ENCODE measurements around the gene NMD3. TPM values are rescaled to one million over a fixed set of nuclear protein-coding genes. Genes with fewer than 3 reads are reported as not detected.
"Not testable (repeated sequence)": the region's sequence is repeated elsewhere in the genome, so short reads cannot be mapped to it uniquely, and the experiment has no call there.

The NMD3 gene
- polyA plus RNA-seq (2011; rRNA removed) (61.0 and 70.5 TPM in 2 replicates), polyA minus RNA-seq (2011; rRNA and poly(A)+ RNA removed) (62.8 and 76.1 TPM in 2 replicates)

DNA sequence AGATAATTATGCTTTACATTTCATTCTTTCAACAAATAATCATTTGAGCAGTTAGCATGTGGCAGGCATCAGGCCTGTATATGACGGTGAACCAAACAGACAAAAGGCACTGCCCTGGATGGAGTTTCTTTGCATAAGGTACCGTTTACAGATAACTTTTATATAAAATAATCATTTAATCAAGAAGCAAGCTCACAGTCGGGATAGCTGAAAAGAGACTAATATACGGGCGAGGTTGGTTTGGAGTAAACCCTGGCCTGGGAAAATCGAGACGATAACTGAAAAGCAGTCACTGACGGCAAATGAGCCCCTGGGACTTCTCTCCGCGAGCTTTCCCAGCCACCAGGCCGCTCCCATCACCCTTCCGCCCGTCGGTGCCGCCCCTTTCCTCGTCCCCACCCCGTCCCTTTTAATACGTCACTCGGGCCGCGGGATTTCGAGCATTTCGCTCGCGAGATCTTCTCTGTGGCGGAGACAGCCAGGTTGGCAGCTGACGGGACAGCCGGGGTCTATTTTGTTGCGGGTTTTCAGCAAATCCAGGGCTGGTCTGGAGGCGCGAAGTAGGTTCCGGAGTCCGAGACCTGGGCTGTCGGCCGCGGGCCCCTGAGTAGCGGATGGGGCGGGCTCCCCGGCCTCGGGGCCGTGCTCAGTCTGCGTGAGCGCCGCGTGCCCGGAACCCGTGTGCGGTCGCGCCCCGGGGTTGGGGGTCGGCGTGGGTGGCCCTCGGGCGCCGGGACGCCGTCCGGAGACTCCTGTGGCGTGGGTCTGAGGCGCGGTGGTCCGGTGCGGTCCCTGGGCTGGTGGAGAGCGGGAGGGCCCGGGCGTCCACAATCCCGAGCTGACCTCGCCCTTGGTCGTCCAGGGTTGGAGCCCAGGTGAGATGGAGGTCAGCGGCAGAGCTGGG lies at the start of gene NMD3:
NMD3 (plus strand) TSS at position 462 of the 904 bp plus-strand sequence. CDS start 703 bp downstream, outside the sequence.
- Histone ChIP-seq H3K9me3 (ENCODE audit: control insufficient read depth, insufficient read depth, low read length) (no peaks in the 10 kb centered on the region), H3K27ac (ENCODE audit: low read depth, low read length) (peak within 1 kb of the TSS; percentile 83), H3K27me3 (ENCODE audit: control insufficient read depth, insufficient read depth, low read length) (no peaks in the 10 kb centered on the region), H3K4me3 (ENCODE audit: low read depth, low read length) (peak within 1 kb of the TSS; percentile 89)
- ChIA-PET CTCF (interaction anchor here (1.3 kb wide), 1 partner anchor 54 kb away, joined by 11 read pairs; no protein-coding TSS in a partner anchor), POLR2A (interaction anchor here (0.5 to 0.9 kb wide), 7 partner anchors 9 to 146 kb away, joined by 3 to 4 read pairs (median 3); no protein-coding TSS in a partner anchor)
- DNase-seq (ENCODE audit: low read depth, low spot score), result peak; percentile 77
- TF ChIP-seq, protein P1, sequence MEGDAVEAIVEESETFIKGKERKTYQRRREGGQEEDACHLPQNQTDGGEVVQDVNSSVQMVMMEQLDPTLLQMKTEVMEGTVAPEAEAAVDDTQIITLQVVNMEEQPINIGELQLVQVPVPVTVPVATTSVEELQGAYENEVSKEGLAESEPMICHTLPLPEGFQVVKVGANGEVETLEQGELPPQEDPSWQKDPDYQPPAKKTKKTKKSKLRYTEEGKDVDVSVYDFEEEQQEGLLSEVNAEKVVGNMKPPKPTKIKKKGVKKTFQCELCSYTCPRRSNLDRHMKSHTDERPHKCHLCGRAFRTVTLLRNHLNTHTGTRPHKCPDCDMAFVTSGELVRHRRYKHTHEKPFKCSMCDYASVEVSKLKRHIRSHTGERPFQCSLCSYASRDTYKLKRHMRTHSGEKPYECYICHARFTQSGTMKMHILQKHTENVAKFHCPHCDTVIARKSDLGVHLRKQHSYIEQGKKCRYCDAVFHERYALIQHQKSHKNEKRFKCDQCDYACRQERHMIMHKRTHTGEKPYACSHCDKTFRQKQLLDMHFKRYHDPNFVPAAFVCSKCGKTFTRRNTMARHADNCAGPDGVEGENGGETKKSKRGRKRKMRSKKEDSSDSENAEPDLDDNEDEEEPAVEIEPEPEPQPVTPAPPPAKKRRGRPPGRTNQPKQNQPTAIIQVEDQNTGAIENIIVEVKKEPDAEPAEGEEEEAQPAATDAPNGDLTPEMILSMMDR (IDR thresholded peaks at IDR 0.05; ENCODE audit: low read depth, low read length), result no peak

DNA sequence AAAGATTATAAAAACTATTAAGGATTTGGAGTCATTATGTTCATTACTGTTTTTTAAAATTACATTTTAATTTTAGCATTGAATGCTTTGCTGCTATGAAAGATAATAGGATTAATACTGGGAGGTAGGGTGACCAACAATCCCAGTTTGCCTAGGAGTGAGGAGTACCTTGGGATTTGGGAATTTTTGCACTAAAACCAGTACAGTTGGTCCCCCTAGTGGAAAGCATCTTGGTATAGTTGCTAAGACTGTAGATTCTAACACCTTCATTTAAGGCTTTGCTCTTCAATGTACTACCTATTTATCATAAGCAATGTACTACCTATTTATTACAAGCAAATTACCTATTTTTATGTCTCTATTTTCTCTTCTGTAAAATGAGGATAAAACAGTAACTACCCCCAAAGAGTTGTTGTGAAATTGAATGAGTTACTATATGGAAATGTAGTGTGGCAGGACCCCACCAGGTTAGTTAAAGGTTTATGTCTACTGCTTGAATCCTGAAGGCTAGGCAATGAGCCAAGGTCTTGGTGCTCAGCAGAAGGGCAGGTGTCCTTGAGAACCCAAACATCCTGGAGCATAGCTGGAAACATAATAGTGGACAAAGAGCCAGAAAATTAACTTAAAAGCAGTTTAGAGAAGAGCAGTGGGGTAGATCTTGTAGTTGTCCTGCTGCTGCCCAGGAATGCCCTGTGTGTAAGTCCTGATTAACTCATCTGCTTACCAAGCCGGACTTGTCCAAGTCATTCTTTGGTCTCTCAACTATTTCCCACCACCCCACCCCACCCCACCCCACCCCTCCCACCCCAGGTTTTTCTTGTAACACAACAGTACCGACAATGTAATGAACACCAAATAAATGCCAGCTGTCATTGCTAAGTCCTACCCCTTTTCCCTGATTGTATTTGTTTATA lies 49.2 kb upstream of the NMD3 start:
- Histone ChIP-seq H3K9me3 (ENCODE audit: control insufficient read depth, insufficient read depth, low read length) (no peaks in the 10 kb centered on the region; the same call in 1 of the 2 replicates), H3K4me3 (ENCODE audit: low read depth, low read length) (no peak overlapping the region), H3K27ac (ENCODE audit: low read depth, low read length) (no peak overlapping the region), H3K27me3 (ENCODE audit: control insufficient read depth, insufficient read depth, low read length) (no peaks in the 10 kb centered on the region)
- POLR2A ChIA-PET, result no interaction called here
- TF ChIP-seq, protein P1 (IDR thresholded peaks at IDR 0.05; ENCODE audit: low read depth, low read length), result peak; percentile 21
- CTCF ChIA-PET, result no interaction called here
- DNase-seq (ENCODE audit: low read depth, low spot score), result no peak

DNA sequence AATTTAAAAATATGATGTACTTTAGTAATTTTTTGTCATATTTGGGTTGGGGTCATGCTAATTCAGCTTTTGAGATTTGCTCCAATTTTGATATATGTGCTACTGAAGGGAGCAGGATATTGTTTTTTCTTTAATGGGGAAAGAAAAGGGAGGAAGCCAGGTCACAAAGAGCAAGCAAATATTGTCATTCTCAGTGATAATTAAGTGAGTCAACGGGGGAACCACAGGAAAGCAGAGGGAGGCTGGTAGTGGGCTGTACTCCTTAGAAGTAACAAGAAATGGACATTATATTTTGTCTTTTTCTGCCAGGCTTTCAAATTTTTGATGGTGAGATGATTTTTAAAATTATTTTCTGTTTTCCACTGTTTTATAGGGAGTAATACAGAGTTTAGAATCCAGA lies 45.6 kb upstream of the NMD3 start:
- H3K27me3 ChIP-seq (ENCODE audit: control insufficient read depth, insufficient read depth, low read length), result no peaks in the 10 kb centered on the region
- ChIA-PET POLR2A (no interaction called here), CTCF (no interaction called here)
- no peak for DNase-seq (ENCODE audit: low read depth, low spot score)
- H3K4me3 ChIP-seq (ENCODE audit: low read depth, low read length), result no peak overlapping the region
- H3K9me3 ChIP-seq (ENCODE audit: control insufficient read depth, insufficient read depth, low read length), result no peaks in the 10 kb centered on the region; the same call in 1 of the 2 replicates
- TF ChIP-seq, protein P1 (IDR thresholded peaks at IDR 0.05; ENCODE audit: low read depth, low read length), result no peak
- no peak overlapping the region for H3K27ac ChIP-seq (ENCODE audit: low read depth, low read length)

DNA sequence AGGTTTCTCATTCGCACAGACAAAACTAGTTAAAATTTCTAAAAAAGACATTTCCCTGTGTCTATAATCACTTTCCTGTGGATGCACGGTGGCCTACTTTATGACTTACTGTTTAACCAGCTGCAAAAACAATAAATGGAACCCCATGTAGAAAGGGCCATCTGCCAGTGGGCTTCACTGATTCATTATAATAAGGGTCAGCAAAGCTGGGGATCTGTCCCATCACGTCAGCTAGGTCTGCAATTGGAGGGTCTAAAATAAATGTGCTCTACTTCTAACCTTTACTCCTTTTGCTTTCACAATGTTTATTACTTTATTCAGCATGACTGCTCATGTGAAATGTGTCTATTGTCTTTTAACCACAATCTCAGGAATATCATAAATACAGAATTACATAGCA lies 43.1 kb upstream of the NMD3 start:
- TF ChIP-seq, protein P1 (IDR thresholded peaks at IDR 0.05; ENCODE audit: low read depth, low read length), result no peak
- H3K27me3 ChIP-seq (ENCODE audit: control insufficient read depth, insufficient read depth, low read length), result no peaks in the 10 kb centered on the region
- no peak overlapping the region for H3K27ac ChIP-seq (ENCODE audit: low read depth, low read length)
- no peaks in the 10 kb centered on the region; the same call in 1 of the 2 replicates for H3K9me3 ChIP-seq (ENCODE audit: control insufficient read depth, insufficient read depth, low read length)
- ChIA-PET POLR2A (no interaction called here), CTCF (no interaction called here)
- DNase-seq (ENCODE audit: low read depth, low spot score), result no peak
- no peak overlapping the region for H3K4me3 ChIP-seq (ENCODE audit: low read depth, low read length)

DNA sequence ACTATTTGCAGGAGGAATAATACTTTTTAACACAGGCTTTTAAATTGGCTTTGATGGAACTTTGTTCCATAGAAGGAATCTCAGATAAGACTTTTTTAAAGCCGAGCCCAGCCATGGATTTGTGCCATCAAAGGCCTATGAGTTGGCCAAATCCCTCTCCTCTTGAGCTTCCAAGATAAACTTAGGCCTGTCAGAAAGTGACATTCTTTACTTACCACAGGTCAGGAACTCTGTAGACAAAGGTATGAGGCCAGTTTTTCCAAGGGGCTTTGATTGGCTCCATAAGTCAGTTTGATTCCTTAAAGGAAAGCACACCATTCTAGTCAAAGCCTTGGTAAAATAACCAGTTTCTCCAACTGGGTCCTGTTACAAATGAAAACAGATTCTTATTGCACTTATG lies 39.7 kb upstream of the NMD3 start:
- H3K4me3 ChIP-seq (ENCODE audit: low read depth, low read length); H3K27me3 ChIP-seq (ENCODE audit: control insufficient read depth, insufficient read depth, low read length); H3K27ac ChIP-seq (ENCODE audit: low read depth, low read length); CTCF ChIA-PET; DNase-seq (ENCODE audit: low read depth, low spot score); H3K9me3 ChIP-seq (ENCODE audit: control insufficient read depth, insufficient read depth, low read length): not testable (repeated sequence)
- POLR2A ChIA-PET, result interaction anchor here (0.6 kb wide), 1 partner anchor 1861 kb away, joined by 4 read pairs; no protein-coding TSS in a partner anchor
